GM23338 (cell line): Measurements from ENCODE around the gene ANGPTL7. TPM values are rescaled to one million over a fixed set of nuclear protein-coding genes. Genes with fewer than 3 reads are reported as not detected.
A peak's percentile ranks its signal among the peaks of the same experiment; 100 is the strongest.
"Not testable (repeated sequence)": the region's sequence is repeated elsewhere in the genome, so short reads cannot be mapped to it uniquely, and the experiment has no call there.

Source experiments
- ATAC-seq: fragments of 200-7000 bp; cut with Tn5 transposase; 3 replicates; pipeline ENCODE4 v1.9.1; 2020
- DNase-seq: peaks from one replicate; pipeline ENCODE4 v3.0.0-alpha.2; 2015; ENCODE audit warnings: low spot score
- H2AFZ ChIP-seq: fragments of 200-600 bp; sonication (generic); 2 replicates; pipeline ENCODE4 v1.8.0; 2016; ENCODE audit warnings: antibody characterized with exemption, mild to moderate bottlenecking, moderate library complexity
- H3F3A ChIP-seq: fragments of 200-600 bp; sonication (generic); replicated peaks from 2 replicates; pipeline ENCODE4 v1.8.0; 2017; ENCODE audit warnings: antibody characterized with exemption, mixed run types, low read depth
- H3K27ac ChIP-seq: fragments of 200-600 bp; sonication (generic); 2 replicates; pipeline ENCODE4 v1.6.1; 2016; ENCODE audit warnings: low read depth
- H3K27me3 ChIP-seq: fragments of 200-600 bp; sonication (generic); 2 replicates; pipeline ENCODE4 v1.8.0; 2016; ENCODE audit warnings: mild to moderate bottlenecking, mixed run types, moderate library complexity; ENCODE audit not compliant: insufficient read depth
- H3K36me3 ChIP-seq: fragments of 200-600 bp; sonication (generic); 2 replicates; pipeline ENCODE4 v1.8.0; 2016; ENCODE audit warnings: mild to moderate bottlenecking; ENCODE audit not compliant: insufficient read depth
- H3K4me1 ChIP-seq: fragments of 200-600 bp; sonication (generic); 2 replicates; pipeline ENCODE4 v1.8.0; 2016; ENCODE audit warnings: mild to moderate bottlenecking, moderate library complexity; ENCODE audit not compliant: insufficient read depth
- H3K4me2 ChIP-seq: fragments of 200-600 bp; sonication (generic); 2 replicates; pipeline ENCODE4 v1.7.1; 2017; ENCODE audit warnings: mixed run types
- H3K4me3 ChIP-seq: fragments of 200-600 bp; sonication (generic); 2 replicates; pipeline ENCODE4 v1.6.1; 2016; ENCODE audit warnings: mixed run types
- H3K79me2 ChIP-seq: fragments of 200-600 bp; sonication (generic); replicated peaks from 2 replicates; pipeline ENCODE4 v1.8.0; 2017; ENCODE audit warnings: mild to moderate bottlenecking; ENCODE audit not compliant: insufficient read depth
- H3K9me2 ChIP-seq: fragments of 200-600 bp; sonication (generic); 2 replicates; pipeline ENCODE4 v1.8.0; 2017; ENCODE audit not compliant: insufficient read depth
- H4K20me1 ChIP-seq: fragments of 200-600 bp; sonication (generic); replicated peaks from 2 replicates; pipeline ENCODE4 v1.8.0; 2017; ENCODE audit warnings: mild to moderate bottlenecking; ENCODE audit not compliant: insufficient read depth
- H3K27ac Mint-ChIP-seq: 2 replicates; pipeline ENCODE4 v1.8.0; 2020; ENCODE audit warnings: inconsistent platforms, mild to moderate bottlenecking, moderate library complexity, mixed read lengths
- H3K27me3 Mint-ChIP-seq: 3 replicates; pipeline ENCODE4 v1.8.0; 2022; ENCODE audit warnings: low read depth, mild to moderate bottlenecking, moderate library complexity, mixed read lengths, inconsistent platforms; ENCODE audit not compliant: insufficient read depth, poor library complexity
- H3K36me3 Mint-ChIP-seq: 3 replicates; pipeline ENCODE4 v1.8.0; 2021; ENCODE audit warnings: low read depth, mild to moderate bottlenecking, inconsistent platforms, moderate library complexity, mixed read lengths
- H3K4me1 Mint-ChIP-seq: 3 replicates; pipeline ENCODE4 v1.8.0; 2020; ENCODE audit warnings: mild to moderate bottlenecking, inconsistent platforms, mixed read lengths
- H3K4me3 Mint-ChIP-seq: 3 replicates; pipeline ENCODE4 v1.8.0; 2021; ENCODE audit warnings: moderate library complexity, mild to moderate bottlenecking, inconsistent platforms, mixed read lengths
- H3K9me3 Mint-ChIP-seq: 3 replicates; pipeline ENCODE4 v1.8.0; 2020; ENCODE audit warnings: moderate library complexity, mild to moderate bottlenecking, inconsistent platforms, mixed read lengths
- CREB1 ChIP-seq: fragments of 250-450 bp; sonication (Bioruptor Pico); IDR thresholded peaks from 2 replicates; pipeline ENCODE4 v1.5.0; 2020; ENCODE audit warnings: low read depth, mild to moderate bottlenecking, moderate library complexity
- CTCF ChIP-seq, 2 experiments: fragments of 200-600 bp in 1 of 2; sonication (generic) in 1 of 2; conservative IDR thresholded peaks; 2 replicates each; pipeline versions ENCODE4 v1.5.1 to v1.6.1; 2016 to 2017; ENCODE audit warnings: antibody characterized with exemption in 2 of 2, low read depth in 2 of 2, mild to moderate bottlenecking in 2 of 2, moderate library complexity in 1 of 2
- ETS1 ChIP-seq: IDR thresholded peaks from 2 replicates; pipeline ENCODE4 v1.6.1; 2016; ENCODE audit warnings: antibody characterized with exemption
- EZH2 ChIP-seq: fragments of 200-600 bp; sonication (generic); IDR thresholded peaks from one replicate; pipeline ENCODE4 v1.8.0; 2017; ENCODE audit warnings: antibody characterized with exemption, mild to moderate bottlenecking, low read depth; ENCODE audit not compliant: unreplicated experiment
- NANOG ChIP-seq: IDR thresholded peaks from 2 replicates; pipeline ENCODE4 v1.6.1; 2016; ENCODE audit warnings: antibody characterized with exemption, borderline replicate concordance
- POLR2AphosphoS5 ChIP-seq: IDR thresholded peaks from 2 replicates; pipeline ENCODE4 v1.6.1; 2016; ENCODE audit warnings: antibody characterized with exemption, low read depth
- REST ChIP-seq: IDR thresholded peaks from one replicate; pipeline ENCODE4 v1.6.1; 2018; ENCODE audit warnings: antibody characterized with exemption; ENCODE audit not compliant: unreplicated experiment
- STAT1 ChIP-seq: IDR thresholded peaks from one replicate; pipeline ENCODE4 v1.6.1; 2016; ENCODE audit warnings: antibody characterized with exemption; ENCODE audit not compliant: unreplicated experiment
- ZNF114 ChIP-seq: fragments of 250-450 bp; sonication (Bioruptor Pico); IDR thresholded peaks from 2 replicates; pipeline ENCODE4 v1.5.0; 2020; ENCODE audit warnings: mild to moderate bottlenecking, moderate library complexity
- polyA plus RNA-seq: library from polyadenylated mRNA; unstranded; fragments of >200 nt; fragmentation: Nextera tagmentation; extraction: Ambion mirVana; gene quantifications from 2 replicates; pipeline ENCODE4 v1.2.1, GENCODE V29; 2016
- total RNA-seq: library from RNA; depleted of rRNA; stranded (reverse); fragments of >200 nt; shearing (Covaris generic); gene quantifications from 2 replicates; pipeline ENCODE4 v1.2.3, GENCODE V29; 2014

ANGPTL7 gene
- total and polyA plus RNA-seq, 2 experiments from 2014 or later = 0.13 TPM; not detected in 1

GRCh38 chr1:11179125-11179524 is 10.0 kb upstream of the ANGPTL7 start:
- Histone ChIP-seq H3K9me2 (no peaks in the 10 kb centered on the region), H3K27ac (0 out of 2 replicates have a peak overlapping the region, but pooled peaks have one; percentile 1), H2AFZ (no peak overlapping the region), H3K4me1 (no peaks in the 10 kb centered on the region), H3K79me2 (no peaks in the 10 kb centered on the region), H3F3A (no peaks in the 10 kb centered on the region), H4K20me1 (peaks cover 19% of the 10 kb centered on the region), H3K27me3 (no peaks in the 10 kb centered on the region), H3K36me3 (peaks cover 5% of the 10 kb centered on the region; the same call in 1 of the 2 replicates), H3K4me3 (no peak overlapping the region), H3K4me2 (no peak overlapping the region)
- H3K4me3 Mint-ChIP-seq = no peak overlapping the region
- peaks cover 2% of the 10 kb centered on the region for H3K27me3 Mint-ChIP-seq
- H3K4me1 Mint-ChIP-seq = peaks cover 12% of the 10 kb centered on the region
- H3K36me3 Mint-ChIP-seq = peaks cover 9% of the 10 kb centered on the region; the same call in 1 of the 3 replicates
- no peaks in the 10 kb centered on the region for H3K9me3 Mint-ChIP-seq
- ATAC-seq (no peak), DNase-seq (no peak)
- TF ChIP-seq ETS1 (no peak), REST (no peak), STAT1 (no peak)
- H3K27ac Mint-ChIP-seq = no peak overlapping the region

- not testable (repeated sequence) for H2AFZ ChIP-seq, DNase-seq, H3K4me2 ChIP-seq, H3K27me3 ChIP-seq, H3F3A ChIP-seq, H3K79me2 ChIP-seq, ATAC-seq, H3K4me1 ChIP-seq, H3K4me3 ChIP-seq, H3K9me3 Mint-ChIP-seq, H3K27ac Mint-ChIP-seq, H3K9me2 ChIP-seq, H3K27ac ChIP-seq, H3K4me3 Mint-ChIP-seq, H3K36me3 ChIP-seq, H3K27me3 Mint-ChIP-seq
- Mint-ChIP-seq H3K36me3 (peaks cover 10% of the 10 kb centered on the region), H3K4me1 (peaks cover 12% of the 10 kb centered on the region)
- peaks cover 13% of the 10 kb centered on the region for H4K20me1 ChIP-seq
These were observed 9.4 kb upstream of the ANGPTL7 start for GRCh38 chr1:11179749-11180148.

- H3K36me3 Mint-ChIP-seq = peaks cover 16% of the 10 kb centered on the region
- Histone ChIP-seq H3K27me3 (no peaks in the 10 kb centered on the region), H3K4me2 (no peak overlapping the region), H3K79me2 (no peaks in the 10 kb centered on the region), H3K9me2 (no peaks in the 10 kb centered on the region), H2AFZ (no peak overlapping the region), H3K4me3 (no peak overlapping the region), H3K36me3 (peaks cover 5% of the 10 kb centered on the region; the same call in 1 of the 2 replicates), H3K27ac (no peak overlapping the region), H3F3A (no peaks in the 10 kb centered on the region), H4K20me1 (peaks cover 13% of the 10 kb centered on the region), H3K4me1 (no peaks in the 10 kb centered on the region)
- ATAC-seq = no peak
- H3K4me1 Mint-ChIP-seq = peaks cover 12% of the 10 kb centered on the region
- no peaks in the 10 kb centered on the region for H3K9me3 Mint-ChIP-seq
- H3K27ac Mint-ChIP-seq = no peak overlapping the region
- TF ChIP-seq NANOG = no peak
- TF ChIP-seq ETS1 = no peak
- no peak for TF ChIP-seq CREB1
- no peak for TF ChIP-seq POLR2AphosphoS5
- no peak for TF ChIP-seq STAT1
- TF ChIP-seq EZH2 = no peak
- TF ChIP-seq ZNF114 (CRISPR knock-in tag) = no peak
- TF ChIP-seq CTCF (conservative IDR thresholded peaks at IDR 0.05; ENCODE audit: low read depth in 2 of 2) = no peak
- H3K27me3 Mint-ChIP-seq = peaks cover 2% of the 10 kb centered on the region
- no peak for DNase-seq
- H3K4me3 Mint-ChIP-seq = no peak overlapping the region
These were observed 8.8 kb upstream of the ANGPTL7 start for GRCh38 chr1:11180342-11180744.
